Neuronal stem cell (in vitro differentiated cells): ENCODE data around the gene SLC18A3.

ENCODE experiments used
- DNase-seq: peaks from one replicate; pipeline ENCODE4 v3.0.0-alpha.2; 2013; ENCODE audit warnings: low spot score
- H2AFZ ChIP-seq: one replicate; pipeline ENCODE4 v1.6.1; 2013; ENCODE audit warnings: mild to moderate bottlenecking, low read length, inconsistent platforms
- H2AK5ac ChIP-seq: 2 replicates; pipeline ENCODE4 v1.6.1; 2013; ENCODE audit warnings: low read depth, mild to moderate bottlenecking, inconsistent platforms, low read length, moderate library complexity, mixed read lengths
- H2BK120ac ChIP-seq: 2 replicates; pipeline ENCODE4 v1.6.1; 2013; ENCODE audit warnings: low read depth, mild to moderate bottlenecking, inconsistent platforms, low read length, moderate library complexity, mixed read lengths
- H2BK12ac ChIP-seq: one replicate; pipeline ENCODE4 v1.6.1; 2013; ENCODE audit warnings: low read length, inconsistent platforms
- H2BK15ac ChIP-seq: 2 replicates; pipeline ENCODE4 v1.6.1; 2013; ENCODE audit warnings: mild to moderate bottlenecking, low read length, inconsistent platforms, mixed read lengths
- H2BK5ac ChIP-seq: one replicate; pipeline ENCODE4 v1.6.1; 2013; ENCODE audit warnings: inconsistent platforms, mild to moderate bottlenecking, low read length, moderate library complexity
- H3K14ac ChIP-seq: one replicate; pipeline ENCODE4 v1.6.1; 2013; ENCODE audit warnings: low read length, inconsistent platforms
- H3K18ac ChIP-seq: 2 replicates; pipeline ENCODE4 v1.6.1; 2013; ENCODE audit warnings: low read length, inconsistent platforms
- H3K23ac ChIP-seq: 2 replicates; pipeline ENCODE4 v1.6.1; 2013; ENCODE audit warnings: low read depth, mild to moderate bottlenecking, mixed read lengths, low read length, inconsistent platforms; ENCODE audit not compliant: poor library complexity
- H3K27ac ChIP-seq: replicated peaks from 3 replicates; pipeline ENCODE4 v1.5.1; 2013; ENCODE audit warnings: low read length, inconsistent platforms
- H3K27me3 ChIP-seq, 3 experiments: 2 replicates each; pipeline ENCODE4 v1.6.1; 2013; ENCODE audit warnings: low read length in 3 of 3, mild to moderate bottlenecking in 2 of 3, inconsistent platforms in 1 of 3, low read depth in 1 of 3, mixed read lengths in 1 of 3, moderate library complexity in 1 of 3; ENCODE audit not compliant: control insufficient read depth in 3 of 3, insufficient read depth in 3 of 3
- H3K36me3 ChIP-seq, 2 donors: replicated peaks in 1 of 2; 2 replicates each; pipeline ENCODE4 v1.6.1; 2013; ENCODE audit warnings: low read length in 2 of 2; ENCODE audit not compliant: control insufficient read depth in 2 of 2, insufficient read depth in 2 of 2
- H3K4ac ChIP-seq: 2 replicates; pipeline ENCODE4 v1.6.1; 2013; ENCODE audit warnings: inconsistent platforms, mild to moderate bottlenecking, low read length, moderate library complexity
- H3K4me1 ChIP-seq, 2 donors: 1 replicate in 1 of 2; 2 replicates in 1 of 2; pipeline ENCODE4 v1.6.1; 2013; ENCODE audit warnings: low read length in 2 of 2, low read depth in 1 of 2; ENCODE audit not compliant: control insufficient read depth in 2 of 2, insufficient read depth in 1 of 2
- H3K4me2 ChIP-seq: one replicate; pipeline ENCODE4 v1.6.1; 2013; ENCODE audit warnings: mild to moderate bottlenecking, low read length, inconsistent platforms; ENCODE audit not compliant: insufficient read depth, poor library complexity, severe bottlenecking
- H3K4me3 ChIP-seq, 2 donors: 2 replicates each; pipeline ENCODE4 v1.5.1; 2013; ENCODE audit warnings: low read length in 2 of 2, mild to moderate bottlenecking in 2 of 2, inconsistent platforms in 1 of 2, moderate library complexity in 1 of 2
- H3K79me1 ChIP-seq: one replicate; pipeline ENCODE4 v1.6.1; 2013; ENCODE audit warnings: low read depth, mild to moderate bottlenecking, inconsistent platforms, low read length, moderate library complexity
- H3K9ac ChIP-seq: one replicate; pipeline ENCODE4 v1.6.1; 2013; ENCODE audit warnings: mild to moderate bottlenecking, low read depth, low read length, inconsistent platforms; ENCODE audit not compliant: poor library complexity
- H3K9me3 ChIP-seq, 2 donors: replicated peaks in 1 of 2; 2 replicates each; pipeline versions ENCODE3 to v1.6.1; 2013; ENCODE audit warnings: low read length in 2 of 2, mild to moderate bottlenecking in 2 of 2, inconsistent platforms in 1 of 2, low read depth in 1 of 2, mixed read lengths in 1 of 2, moderate library complexity in 1 of 2; ENCODE audit not compliant: control insufficient read depth in 2 of 2, insufficient read depth in 1 of 2
- H4K8ac ChIP-seq: one replicate; pipeline ENCODE4 v1.6.1; 2013; ENCODE audit warnings: low read depth, mild to moderate bottlenecking, inconsistent platforms, low read length, moderate library complexity
- H4K91ac ChIP-seq: one replicate; pipeline ENCODE4 v1.6.1; 2013; ENCODE audit warnings: low read length, low read depth, mild to moderate bottlenecking, inconsistent platforms; ENCODE audit not compliant: poor library complexity
- WGBS, 2 donors: extraction: QIAGEN DNeasy Blood & Tissue Kit; methylation state at CpG; one replicate each; pipeline ENCODE4 v1.1.7; 2013; ENCODE audit warnings: missing lambda C conversion rate in 2 of 2, mixed read lengths in 1 of 2; ENCODE audit not compliant: insufficient read length in 2 of 2, insufficient replicate concordance in 1 of 2; ENCODE audit errors: extremely low coverage in 2 of 2; 5-methylcytosine and 5-hydroxymethylcytosine counted together

The SLC18A3 gene

GRCh38 chr10:49595713-49596492 lies 14.2 kb upstream of the SLC18A3 start:
- Histone ChIP-seq H2BK120ac (no peak overlapping the region), H3K4me3 (no peak overlapping the region), H3K14ac (no peak overlapping the region), H3K36me3 (no peaks in the 10 kb centered on the region), H3K4me1 (peaks cover 0 to 1% of the 10 kb centered on the region in 2 donors), H2BK5ac (no peak overlapping the region), H3K18ac (no peak overlapping the region), H3K4ac (no peak overlapping the region), H2BK12ac (no peak overlapping the region), H2BK15ac (no peak overlapping the region), H3K27me3 (peaks cover 0 to 6% (median 2%) of the 10 kb centered on the region in 3 experiments), H3K9me3 (no peaks in the 10 kb centered on the region), H4K91ac (no peak overlapping the region), H2AFZ (no peak overlapping the region), H3K4me2 (no peak overlapping the region), H2AK5ac (no peak overlapping the region), H3K23ac (no peak overlapping the region), H4K8ac (no peak overlapping the region), H3K9ac (no peak overlapping the region), H3K27ac (no peak overlapping the region), H3K79me1 (no peaks in the 10 kb centered on the region)
- DNase-seq: no peak
- no CpG with 5 or more reads among the region's 13 CpGs for WGBS, 2 donors

GRCh38 chr10:49596493-49596809 lies 13.7 kb upstream of the SLC18A3 start:
- H2BK120ac ChIP-seq: no peak overlapping the region
- no peak overlapping the region for H2BK15ac ChIP-seq
- no peak overlapping the region for H4K91ac ChIP-seq
- H3K14ac ChIP-seq: no peak overlapping the region
- H2AFZ ChIP-seq: no peak overlapping the region
- peaks cover 0 to 6% (median 2%) of the 10 kb centered on the region in 3 experiments for H3K27me3 ChIP-seq
- no peaks in the 10 kb centered on the region for H3K9me3 ChIP-seq
- H3K23ac ChIP-seq: no peak overlapping the region
- no peak overlapping the region for H3K18ac ChIP-seq
- H3K27ac ChIP-seq: no peak overlapping the region
- no peak overlapping the region for H3K9ac ChIP-seq
- no peaks in the 10 kb centered on the region for H3K79me1 ChIP-seq
- H3K4me2 ChIP-seq: no peak overlapping the region
- peaks cover 0 to 1% of the 10 kb centered on the region in 2 donors for H3K4me1 ChIP-seq
- no peak overlapping the region for H2BK5ac ChIP-seq
- no peak overlapping the region for H3K4me3 ChIP-seq
- no peak overlapping the region for H2AK5ac ChIP-seq
- no peak for DNase-seq
- no peak overlapping the region for H4K8ac ChIP-seq
- H3K36me3 ChIP-seq: no peaks in the 10 kb centered on the region
- no peak overlapping the region for H3K4ac ChIP-seq
- no CpG with 5 or more reads among the region's 3 CpGs for WGBS, 2 donors
- no peak overlapping the region for H2BK12ac ChIP-seq

DNA sequence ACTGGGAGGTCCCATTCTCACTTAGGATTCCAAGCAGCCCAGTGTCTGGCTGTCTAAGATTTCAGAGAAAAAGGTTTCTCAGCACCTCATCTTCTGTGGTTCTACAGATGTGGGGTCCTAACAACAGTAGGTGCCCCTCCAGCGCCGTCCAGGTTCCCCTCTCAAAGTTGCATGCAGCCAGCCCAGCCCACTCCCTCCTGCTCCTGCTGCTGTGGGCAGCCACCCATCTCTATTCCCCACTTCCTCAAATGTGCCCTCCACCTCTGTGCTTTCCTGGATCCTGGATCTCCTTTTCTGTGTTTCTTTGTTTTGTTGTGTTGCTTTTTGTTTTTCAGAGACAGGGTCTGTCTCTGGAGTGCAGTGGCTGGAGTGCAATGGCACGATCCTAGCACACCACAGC lies 13.3 kb upstream of the SLC18A3 start:
- H2AK5ac ChIP-seq: no peak overlapping the region
- peaks cover 0 to 1% of the 10 kb centered on the region in 2 donors for H3K4me1 ChIP-seq
- H3K9ac ChIP-seq: no peak overlapping the region
- H4K91ac ChIP-seq: no peak overlapping the region
- no peak overlapping the region for H2BK12ac ChIP-seq
- H3K23ac ChIP-seq: no peak overlapping the region
- no CpG with 5 or more reads among the region's 3 CpGs for WGBS, 2 donors
- no peak overlapping the region for H3K4ac ChIP-seq
- no peaks in the 10 kb centered on the region for H3K9me3 ChIP-seq
- no peak overlapping the region for H3K4me2 ChIP-seq
- no peak overlapping the region for H3K14ac ChIP-seq
- no peak overlapping the region for H2BK15ac ChIP-seq
- no peak overlapping the region for H2AFZ ChIP-seq
- no peak overlapping the region for H3K4me3 ChIP-seq
- no peak overlapping the region for H2BK5ac ChIP-seq
- DNase-seq: no peak
- no peak overlapping the region for H2BK120ac ChIP-seq
- H3K36me3 ChIP-seq: no peaks in the 10 kb centered on the region
- no peak overlapping the region for H3K27ac ChIP-seq
- H3K79me1 ChIP-seq: no peaks in the 10 kb centered on the region
- no peak overlapping the region for H3K18ac ChIP-seq
- peaks cover 0 to 6% (median 2%) of the 10 kb centered on the region in 3 experiments for H3K27me3 ChIP-seq
- no peak overlapping the region for H4K8ac ChIP-seq

DNA sequence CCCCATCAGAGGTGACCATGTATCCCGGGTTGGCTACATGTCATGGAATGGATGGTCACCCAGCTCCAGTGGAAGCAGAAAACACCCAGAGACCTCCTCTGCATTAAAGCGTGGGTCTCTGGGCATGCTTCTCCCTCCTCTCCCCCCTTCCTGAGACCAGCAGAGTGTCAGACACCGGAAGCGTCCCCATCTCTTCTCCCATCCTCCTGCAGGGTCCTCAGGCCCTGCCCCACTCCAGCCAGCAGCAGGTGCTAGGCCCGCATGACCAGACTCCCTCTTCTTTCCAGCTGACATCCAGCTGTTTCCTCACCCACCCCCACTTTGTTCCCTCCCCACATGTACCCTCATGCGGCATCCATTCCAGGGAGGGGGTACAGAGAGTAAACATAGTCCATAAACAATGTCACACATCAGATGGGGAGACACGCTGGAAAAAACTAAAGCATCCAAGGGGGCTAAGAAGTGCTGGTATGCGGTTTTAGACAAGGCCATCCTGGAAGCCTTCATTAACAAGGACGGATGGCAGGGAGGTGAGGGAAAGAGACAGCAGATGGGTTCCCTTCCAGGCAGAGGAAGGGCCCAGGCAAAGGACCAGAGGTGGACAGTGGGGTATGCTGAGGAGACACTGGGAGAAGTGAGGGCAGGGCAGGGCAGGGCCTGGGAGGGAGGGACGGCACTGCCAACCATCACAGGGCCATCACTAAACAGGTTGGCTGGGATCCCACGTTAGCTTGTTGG lies 12.5 kb upstream of the SLC18A3 start:
- no peak overlapping the region for H3K27ac ChIP-seq
- H2BK12ac ChIP-seq: no peak overlapping the region
- no peak overlapping the region for H2BK5ac ChIP-seq
- H3K27me3 ChIP-seq: peaks cover 0 to 6% (median 2%) of the 10 kb centered on the region in 3 experiments
- no peaks in the 10 kb centered on the region for H3K9me3 ChIP-seq
- no peak overlapping the region for H3K9ac ChIP-seq
- H3K4ac ChIP-seq: no peak overlapping the region
- H3K4me1 ChIP-seq: peaks cover 0 to 1% of the 10 kb centered on the region in 2 donors
- H3K18ac ChIP-seq: no peak overlapping the region
- H3K79me1 ChIP-seq: no peaks in the 10 kb centered on the region
- H2BK15ac ChIP-seq: no peak overlapping the region
- H2AFZ ChIP-seq: no peak overlapping the region
- peak overlapping the region; percentile 6 for H3K23ac ChIP-seq
- H4K91ac ChIP-seq: no peak overlapping the region
- WGBS, 2 donors: no CpG with 5 or more reads among the region's 11 CpGs
- no peak overlapping the region for H2BK120ac ChIP-seq
- no peak overlapping the region for H3K4me3 ChIP-seq
- no peak overlapping the region for H3K4me2 ChIP-seq
- H4K8ac ChIP-seq: no peak overlapping the region
- no peak for DNase-seq
- no peak overlapping the region for H2AK5ac ChIP-seq
- H3K14ac ChIP-seq: no peak overlapping the region
- H3K36me3 ChIP-seq: no peaks in the 10 kb centered on the region
